ENCODE results near the gene CD164L2.
A peak's percentile ranks its signal among the peaks of the same experiment; 100 is the strongest.

The CD164L2 gene

GRCh38 chr1:27394282-27394658 is 11.1 kb upstream of the CD164L2 start:
- TF ChIP-seq CTCF (IDR thresholded peaks at IDR 0.05; ENCODE audit: extremely low read depth, insufficient read depth, missing control alignments): no peak
- peak; percentile 12 for DNase-seq (ENCODE audit: low spot score)
- in situ Hi-C loops (cut with MboI; ENCODE audit: low pct_unique_long_range_greater_than_20kb, low sequenced_read_pairs, unreplicated experiment): loop anchor here (5.0 kb wide), 2 partner anchors 92 to 213 kb away; no protein-coding TSS in a partner anchor

GRCh38 chr1:27393641-27394281 is 10.6 kb upstream of the CD164L2 start:
- DNase-seq (ENCODE audit: low spot score): peak; percentile 7
- no peak for TF ChIP-seq CTCF (IDR thresholded peaks at IDR 0.05; ENCODE audit: extremely low read depth, insufficient read depth, missing control alignments)
- in situ Hi-C loops (cut with MboI; ENCODE audit: low pct_unique_long_range_greater_than_20kb, low sequenced_read_pairs, unreplicated experiment): loop anchor here (5.0 kb wide), 2 partner anchors 91 to 214 kb away; no protein-coding TSS in a partner anchor

GRCh38 chr1:27392778-27393635 is 9.9 kb upstream of the CD164L2 start:
- TF ChIP-seq CTCF (IDR thresholded peaks at IDR 0.05; ENCODE audit: extremely low read depth, insufficient read depth, missing control alignments): peak; percentile 29
- DNase-seq (ENCODE audit: low spot score): peak; percentile 32
- in situ Hi-C loops (cut with MboI; ENCODE audit: low pct_unique_long_range_greater_than_20kb, low sequenced_read_pairs, unreplicated experiment): loop anchor here (5.0 kb wide), 2 partner anchors 91 to 214 kb away; no protein-coding TSS in a partner anchor

GRCh38 chr1:27392096-27392777 is 9.1 kb upstream of the CD164L2 start, which contains the start of gene GPR3:
Gene GPR3 (plus strand): TSS chr1:27392622. CDS start chr1:27393799, 1,177 bp downstream.
- peak; percentile 98 for DNase-seq (ENCODE audit: low spot score)
- TF ChIP-seq CTCF (IDR thresholded peaks at IDR 0.05; ENCODE audit: extremely low read depth, insufficient read depth, missing control alignments): peak; percentile 71
- in situ Hi-C loops (cut with MboI; ENCODE audit: low pct_unique_long_range_greater_than_20kb, low sequenced_read_pairs, unreplicated experiment): loop anchor here (5.0 kb wide), 2 partner anchors 90 to 215 kb away; no protein-coding TSS in a partner anchor

- no peak for DNase-seq (ENCODE audit: low spot score)
- no peak for TF ChIP-seq CTCF (IDR thresholded peaks at IDR 0.05; ENCODE audit: extremely low read depth, insufficient read depth, missing control alignments)
Observed at GRCh38 chr1:27391511-27392095, 8.5 kb upstream of the CD164L2 start.

More at GRCh38 chr1:27391511-27392095, 8.5 kb upstream of the CD164L2 start:
- in situ Hi-C loops (cut with MboI; ENCODE audit: low pct_unique_long_range_greater_than_20kb, low sequenced_read_pairs, unreplicated experiment): loop anchor here (5.0 kb wide), 2 partner anchors 89 to 216 kb away; no protein-coding TSS in a partner anchor
